Measurements from ENCODE around the gene OBSCN. TPM values are rescaled to one million over a fixed set of nuclear protein-coding genes. Genes with fewer than 3 reads are reported as not detected.

The OBSCN gene
- total and polyA plus RNA-seq, 12 donors = 176 to 639 (median 407) TPM

GRCh38 chr1:228405200-228405978 is 197.5 kb downstream of the OBSCN start:
- TF ChIP-seq CTCF (IDR thresholded peaks at IDR 0.05) = no peak
- Histone ChIP-seq H3K36me3 (peaks cover 0 to 31% (median 2%) of the 10 kb centered on the region in 9 donors), H3K9me3 (no peaks in the 10 kb centered on the region), H3K27me3 (no peaks in the 10 kb centered on the region), H3K4me1 (peaks cover 6 to 48% (median 34%) of the 10 kb centered on the region in 9 donors), H3K27ac (peak overlapping the region in 4 of 10 donors; percentile 78 to 96 (median 90)), H3K4me3 (peak overlapping the region; percentile 71 to 100 (median 96))
- intact Hi-C loops (cut with DNase I) = loop anchor here in 2 of 10 donors (5.0 to 10.0 kb wide), 3 partner anchors 61 to 263 kb away; partner anchors contain the start of gene GUK1 (in 1 of the 2)
- no peak for ATAC-seq
- 31 to 37% methylated on average over 11 of the region's 11 CpGs for WGBS, 2 donors
- DNase-seq = no peak

GRCh38 chr1:228405979-228406228 is 198.1 kb downstream of the OBSCN start:
- intact Hi-C loops (cut with DNase I) = loop anchor here in 3 of 10 donors (2.0 to 10.0 kb wide), 4 partner anchors 61 to 264 kb away; partner anchors contain the start of genes GUK1 (in 1 of the 3) and RNF187 (in 1 of the 3)
- peak overlapping the region in 9 of 10 donors; percentile 78 to 96 (median 91) for H3K27ac ChIP-seq

GRCh38 chr1:228407106-228408040 is 199.5 kb downstream of the OBSCN start:
- TF ChIP-seq CTCF (IDR thresholded peaks at IDR 0.05) = no peak
- intact Hi-C loops (cut with DNase I) = loop anchor here in 3 of 10 donors (2.0 to 10.0 kb wide), 4 partner anchors 63 to 265 kb away; partner anchors contain the start of genes GUK1 (in 1 of the 3) and RNF187 (in 1 of the 3)
- H3K27ac ChIP-seq = peak overlapping the region; percentile 53 to 96 (median 84)
- H3K27me3 ChIP-seq = no peaks in the 10 kb centered on the region
- peaks cover 0 to 20% (median 0%) of the 10 kb centered on the region in 9 donors for H3K36me3 ChIP-seq
- H3K4me1 ChIP-seq = peaks cover 6 to 48% (median 34%) of the 10 kb centered on the region in 9 donors
- peak overlapping the region; percentile 71 to 100 (median 96) for H3K4me3 ChIP-seq
- no peaks in the 10 kb centered on the region for H3K9me3 ChIP-seq
- DNase-seq = no peak
- 10 to 16% methylated on average over 29 of the region's 29 CpGs for WGBS, 2 donors
- peak in 1 of 8 donors; percentile 10 for ATAC-seq

More at GRCh38 chr1:228405979-228406228, 198.1 kb downstream of the OBSCN start:
- Histone ChIP-seq H3K27me3 (no peaks in the 10 kb centered on the region), H3K36me3 (peaks cover 0 to 26% (median 0%) of the 10 kb centered on the region in 9 donors), H3K9me3 (no peaks in the 10 kb centered on the region), H3K4me3 (peak overlapping the region; percentile 71 to 100 (median 96)), H3K4me1 (peaks cover 6 to 48% (median 34%) of the 10 kb centered on the region in 9 donors)
- WGBS, 2 donors = 0 to 1% methylated on average over 21 of the region's 21 CpGs
- DNase-seq (no peak), ATAC-seq (peak in 2 of 8 donors; percentile 1 to 12)
- TF ChIP-seq CTCF (IDR thresholded peaks at IDR 0.05) = no peak
